ENCODE results near the gene NRTN. TPM values are rescaled to one million over a fixed set of nuclear protein-coding genes. Genes with fewer than 3 reads are reported as not detected.
A peak's percentile ranks its signal among the peaks of the same experiment; 100 is the strongest.

NRTN gene
- total and polyA plus RNA-seq, 2 of the 13 experiments (the other 11 are each of a cell fraction or from before 2014, with no cell fraction given), result 4.1 to 5.3 TPM

GRCh38 chr19:5818594-5818993 is 13.7 kb downstream of the NRTN start (continued):
- TF ChIP-seq FOXP4 (CRISPR knock-in tag; IDR thresholded peaks at IDR 0.05) (no peak), THAP7 (CRISPR knock-in tag; IDR thresholded peaks at IDR 0.05) (no peak), DRAP1 (CRISPR knock-in tag; IDR thresholded peaks at IDR 0.05) (no peak), CSRNP2 (CRISPR knock-in tag; conservative IDR thresholded peaks at IDR 0.05; ENCODE audit: low read depth) (no peak)

GRCh38 chr19:5820785-5821184 is 15.9 kb downstream of the NRTN start:
- peaks cover 25% of the 10 kb centered on the region for H3K4me1 ChIP-seq (ENCODE audit: insufficient read depth, low read length)
- H3K4me2 ChIP-seq (ENCODE audit: low read depth, low read length), result no peak overlapping the region
- FAIRE-seq, result no peak
- ATAC-seq, result no peak
- no peak overlapping the region for H3K27ac ChIP-seq (ENCODE audit: extremely low read length, insufficient read depth, low read length)
- intact Hi-C loops (cut with micrococcal nuclease; ENCODE audit: unreplicated experiment) (no loop called here), in situ Hi-C loops (cut with HindIII; ENCODE audit: extremely low pct_ligation_motif_present, low pct_unique_long_range_greater_than_20kb) (no loop called here)
- H3K9ac ChIP-seq (ENCODE audit: insufficient read depth, low read depth, low read length), result no peak overlapping the region
- no peak for TF ChIP-seq MXI1 (IDR thresholded peaks at IDR 0.05; ENCODE audit: borderline replicate concordance, low read depth, low read length)
- peak; percentile 94 for TF ChIP-seq ZMYM3 (CRISPR knock-in tag; IDR thresholded peaks at IDR 0.05)
- 81% methylated on average over 6 of the region's 6 CpGs for WGBS (ENCODE audit: low lambda C conversion rate)
- H3K9me3 ChIP-seq (ENCODE audit: low read length), result no peaks in the 10 kb centered on the region
- H4K20me1 ChIP-seq (ENCODE audit: insufficient read depth, low read length), result peaks cover 2% of the 10 kb centered on the region; the same call in 1 of the 2 replicates
- BruUV-seq (replicated peaks), result no TSS peak
- ChIA-PET POLR2A (no interaction called here), CTCF (ENCODE audit: low intra/inter-chr PET ratio, low total read pairs) (no interaction called here)
- H3K79me2 ChIP-seq (ENCODE audit: insufficient read depth, low read length), result no peaks in the 10 kb centered on the region
- no peak overlapping the region for H2AFZ ChIP-seq (ENCODE audit: low read length)
- DNase-seq (ENCODE audit: low spot score), result no peak
- no peak overlapping the region for H3K4me3 ChIP-seq (replicated peaks in 1 of 3; ENCODE audit: insufficient read depth in 1 of 3, low read depth in 2 of 3, low read length in 3 of 3)
- H3K27me3 ChIP-seq (ENCODE audit: control insufficient read depth in 1 of 2, insufficient read depth in 2 of 2, low read length in 2 of 2), result no peaks in the 10 kb centered on the region
- no peaks in the 10 kb centered on the region for H3K36me3 ChIP-seq (replicated peaks in 1 of 2; ENCODE audit: control insufficient read depth in 1 of 2, insufficient read depth in 2 of 2, low read length in 2 of 2)
